Measurements from ENCODE around the gene ASMT.

- TF ChIP-seq CTCF (IDR thresholded peaks at IDR 0.05) (no peak), POLR2A (IDR thresholded peaks at IDR 0.05) (no peak), EP300 (IDR thresholded peaks at IDR 0.05) (no peak)
These were observed 46.4 kb downstream of the ASMT start for GRCh38 chrX:1661048-1661921.
